GM19328 (cell line): ENCODE results near the gene CKAP2.
"Not testable (repeated sequence)": the region's sequence is repeated elsewhere in the genome, so short reads cannot be mapped to it uniquely, and the experiment has no call there.

Experiments used
- ATAC-seq: cut with Tn5 transposase; IDR thresholded peaks from one replicate; pipeline ENCODE4 v1.9.1; 2021; ENCODE audit warnings: mild to moderate bottlenecking, moderate library complexity; ENCODE audit not compliant: unreplicated experiment

The CKAP2 gene

DNA sequence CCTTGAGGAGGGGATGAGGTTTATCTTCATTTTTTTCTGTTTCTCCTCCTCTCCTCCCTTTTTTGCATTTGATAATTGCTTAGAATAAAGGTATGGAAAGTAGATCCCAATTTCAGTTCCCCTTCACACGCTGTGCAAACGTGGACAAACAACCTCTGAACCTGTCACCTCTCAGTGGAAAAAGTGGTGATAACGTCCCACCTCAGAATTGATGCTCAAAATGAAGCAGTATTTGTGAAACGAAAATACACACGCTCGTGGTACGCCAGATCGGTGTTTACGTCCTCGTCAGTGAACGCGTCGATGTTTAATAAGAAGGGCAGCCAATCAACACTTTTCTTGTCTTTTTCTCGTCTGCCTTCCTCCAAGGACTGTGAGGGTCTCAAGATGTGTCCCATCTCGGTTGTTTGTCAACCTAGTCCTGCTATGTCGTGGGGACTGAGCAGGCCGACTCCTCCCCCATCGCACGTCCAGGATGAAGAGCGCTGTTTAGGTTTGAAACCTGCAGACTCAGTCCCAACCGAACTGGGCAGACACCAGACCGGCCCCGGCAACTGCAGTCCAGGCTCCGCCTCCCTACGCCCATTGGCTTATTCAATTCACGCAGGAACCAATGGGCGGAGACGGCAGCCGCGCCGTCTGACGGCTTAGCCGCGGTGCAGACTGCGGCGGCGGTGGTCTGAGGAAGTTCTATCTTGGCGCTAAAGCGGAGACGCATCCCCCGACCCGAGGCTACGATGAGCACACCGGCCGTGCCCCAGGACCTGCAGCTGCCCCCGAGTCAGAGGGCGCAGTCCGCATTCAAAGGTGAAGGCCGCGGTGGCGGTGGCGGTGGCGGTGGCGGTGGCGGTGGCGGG, at the start of gene CKAP2:
TSS of gene CKAP2 (plus strand) at position 659 of the 857 bp plus-strand sequence. CDS start at position 738, 79 bp downstream.
- peak; percentile 71 for ATAC-seq

GRCh38 chr13:52405767-52406494, 49.3 kb upstream of the CKAP2 start, which contains the start of gene THSD1:
TSS of gene THSD1 (minus strand) at chr13:52406172. CDS start at chr13:52402600, 3,572 bp downstream.
- no peak for ATAC-seq

DNA sequence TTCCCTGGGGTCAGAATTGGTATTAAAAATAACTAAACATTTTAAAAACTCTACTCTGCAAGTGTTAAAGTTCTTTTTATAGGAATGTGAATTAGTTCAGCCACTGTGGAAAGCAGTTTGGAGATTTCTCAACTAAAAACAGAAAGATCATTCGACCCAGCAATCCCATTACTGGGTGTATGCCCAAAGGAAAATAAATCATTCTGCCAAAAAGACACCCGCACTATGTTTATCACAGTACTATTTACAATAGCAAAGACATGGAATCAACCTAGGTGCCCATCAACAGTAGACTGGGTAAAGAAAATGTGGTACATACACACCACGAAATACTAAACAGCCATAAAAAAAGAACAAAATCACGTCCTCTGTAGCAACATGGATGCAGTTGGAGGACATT, 48.6 kb upstream of the CKAP2 start:
- no peak for ATAC-seq

DNA sequence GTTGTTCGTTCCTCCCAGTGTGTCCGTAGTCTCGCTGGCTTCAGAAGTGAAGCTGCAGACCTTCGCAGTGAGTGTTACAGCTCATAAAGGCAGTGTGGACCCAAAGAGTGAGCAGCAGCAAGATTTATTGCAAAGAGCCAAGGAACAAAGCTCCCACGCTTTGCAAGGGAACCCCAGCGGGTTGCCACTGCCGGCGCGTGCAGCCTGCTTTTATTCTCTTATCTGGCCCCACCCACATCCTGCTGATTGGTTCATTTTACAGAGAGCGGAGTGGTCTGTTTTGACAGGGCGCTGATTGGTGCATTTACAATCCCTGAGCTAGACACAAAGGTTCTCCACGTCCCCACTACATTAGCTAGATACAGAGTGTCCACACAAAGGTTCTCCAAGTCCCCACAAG, 47.8 kb upstream of the CKAP2 start:
- not testable (repeated sequence) for ATAC-seq

DNA sequence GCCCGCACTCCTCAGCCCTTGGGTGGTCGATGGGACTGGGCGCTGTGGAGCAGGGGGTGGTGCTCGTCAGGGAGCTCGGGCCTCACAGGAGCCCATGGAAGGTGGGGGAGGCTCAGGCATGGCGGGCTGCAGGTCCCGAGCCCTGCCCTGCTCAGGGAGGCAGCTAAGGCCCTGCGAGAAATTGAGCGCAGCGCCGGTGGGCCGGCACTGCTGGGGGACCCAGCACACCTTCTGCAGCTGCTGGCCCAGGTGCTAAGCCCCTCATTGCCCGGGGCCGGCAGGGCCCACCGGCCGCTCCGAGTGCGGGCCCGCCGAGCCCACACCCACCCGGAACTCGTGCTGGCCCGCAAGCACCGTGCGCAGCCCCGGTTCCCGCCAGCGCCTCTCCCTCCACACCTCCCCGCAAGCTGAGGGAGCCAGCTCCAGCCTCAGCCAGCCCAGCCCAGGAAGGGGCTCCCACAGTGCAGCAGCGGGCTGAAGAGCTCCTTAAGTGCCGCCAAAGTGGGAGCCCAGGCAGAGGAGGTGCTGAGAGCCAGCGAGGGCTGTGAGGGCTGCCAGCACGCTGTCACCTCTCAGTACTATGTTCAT, 47.1 kb upstream of the CKAP2 start:
- ATAC-seq = not testable (repeated sequence)

- ATAC-seq = peak; percentile 43
Observed at GRCh38 chr13:52411629-52412028, 43.6 kb upstream of the CKAP2 start.

DNA sequence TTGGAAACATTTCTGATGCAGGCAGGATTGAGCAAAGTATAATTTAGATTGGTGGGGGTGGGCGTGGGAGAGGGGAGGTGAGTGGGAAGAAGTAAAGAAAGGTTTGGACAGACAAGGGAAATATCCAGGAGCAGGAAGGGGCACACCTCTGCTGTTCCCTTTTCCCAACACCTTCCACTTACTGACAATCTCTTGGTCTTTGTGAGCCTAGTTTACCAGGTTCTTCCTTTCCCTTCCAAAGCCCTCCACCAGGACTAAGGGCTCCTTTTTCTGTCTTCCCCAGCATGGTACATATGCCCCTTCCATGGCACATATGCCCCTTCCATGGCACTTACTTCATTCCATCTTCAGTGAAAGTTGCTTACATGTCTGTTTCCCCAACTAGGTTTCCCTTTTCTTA, 43.1 kb upstream of the CKAP2 start:
- no peak for ATAC-seq

DNA sequence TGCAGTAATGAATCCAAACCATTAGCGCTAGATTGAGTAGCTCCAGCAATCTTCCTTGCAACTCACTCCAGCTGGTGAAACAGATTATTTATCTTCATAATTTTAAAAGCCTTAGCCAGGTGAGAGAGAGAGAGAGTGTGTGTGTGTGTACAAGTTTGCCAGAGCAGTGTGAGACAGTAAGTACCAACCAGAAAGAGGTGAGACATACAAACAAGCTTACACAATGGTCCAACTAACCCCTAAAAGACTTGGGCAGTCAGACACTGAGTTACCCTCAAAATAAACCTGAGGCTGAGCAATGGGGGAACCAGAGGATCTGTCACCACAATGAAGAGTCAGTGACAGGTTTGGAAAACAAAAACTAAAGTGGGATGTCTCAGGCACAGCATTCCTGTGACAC, 41.2 kb upstream of the CKAP2 start:
- ATAC-seq = no peak

GRCh38 chr13:52414963-52415362, 40.3 kb upstream of the CKAP2 start:
- ATAC-seq = no peak

- no peak for ATAC-seq
Observed at GRCh38 chr13:52419080-52419479, 36.2 kb upstream of the CKAP2 start.

- ATAC-seq = no peak
Observed at GRCh38 chr13:52421216-52421615, 34.1 kb upstream of the CKAP2 start.

GRCh38 chr13:52428295-52428694, 27.0 kb upstream of the CKAP2 start:
- no peak for ATAC-seq

- no peak for ATAC-seq
Observed at GRCh38 chr13:52432456-52432855, 22.8 kb upstream of the CKAP2 start.

DNA sequence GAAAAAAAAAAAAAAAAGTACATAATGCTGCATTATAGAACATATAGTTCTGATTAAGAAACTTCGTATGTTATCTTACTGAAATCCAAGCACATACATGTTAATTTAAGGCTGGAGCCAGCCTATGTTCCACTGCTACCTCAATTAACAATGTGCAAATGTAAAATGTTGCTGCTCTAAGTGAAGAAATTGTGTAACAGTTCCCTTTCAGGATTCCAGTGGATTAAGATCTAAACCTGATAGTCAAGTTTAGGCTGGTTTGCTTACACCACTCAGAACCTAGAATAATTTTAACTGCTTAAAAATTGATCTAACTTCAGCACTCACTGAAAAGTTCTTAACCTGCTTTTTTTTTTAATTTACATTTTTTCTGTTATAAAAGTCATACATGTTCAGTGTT, 9.0 kb upstream of the CKAP2 start:
- no peak for ATAC-seq

- ATAC-seq = no peak
Observed at GRCh38 chr13:52447354-52447753, 7.9 kb upstream of the CKAP2 start.

- no peak for ATAC-seq
Observed at GRCh38 chr13:52447815-52448552, 7.3 kb upstream of the CKAP2 start.

DNA sequence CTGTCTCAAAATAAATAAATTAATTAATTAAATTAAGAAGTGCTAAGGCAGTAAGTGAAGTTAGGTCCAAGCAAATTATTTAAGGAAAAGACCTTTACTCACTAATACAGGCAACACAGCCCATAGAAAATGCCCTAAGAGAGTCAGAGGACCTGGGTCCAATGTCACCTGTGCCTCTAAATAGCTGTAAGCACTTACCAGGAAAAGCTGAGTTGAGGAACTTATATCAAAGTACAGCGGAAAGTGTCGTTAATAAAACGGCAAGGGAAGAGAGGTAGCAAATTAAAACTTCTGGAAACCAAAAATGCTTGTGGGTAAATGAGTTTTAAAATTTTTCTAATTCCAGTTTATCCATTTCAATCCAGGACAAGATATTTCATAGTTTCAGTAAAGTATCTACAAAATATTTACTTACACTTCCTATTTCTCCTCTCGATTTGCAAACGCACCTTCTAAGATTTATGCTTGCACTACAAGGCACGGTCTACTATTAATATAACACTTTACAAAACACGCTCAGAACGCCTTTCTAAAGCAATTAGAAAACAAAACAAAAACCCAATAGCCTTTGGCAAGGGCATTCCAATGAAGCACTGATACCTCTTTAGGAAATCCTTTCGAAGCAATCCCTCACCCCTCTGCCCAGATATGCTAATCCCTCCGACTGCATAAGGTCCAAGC, 5.8 kb upstream of the CKAP2 start:
- peak; percentile 0 for ATAC-seq

- peak; percentile 65 for ATAC-seq
Observed at GRCh38 chr13:52450012-52450792, 5.1 kb upstream of the CKAP2 start, which contains the start of gene VPS36. TSS of gene VPS36 (minus strand) at chr13:52450634. CDS start at chr13:52450594, 40 bp downstream.

- ATAC-seq = no peak
Observed at GRCh38 chr13:52450793-52451116, 4.5 kb upstream of the CKAP2 start.
